GM18517 (cell line): ENCODE measurements around the gene ICAM3.

ENCODE experiments used
- ATAC-seq: cut with Tn5 transposase; IDR thresholded peaks from one replicate; pipeline ENCODE4 v1.9.1; 2021; ENCODE audit warnings: mild to moderate bottlenecking, moderate library complexity; ENCODE audit not compliant: unreplicated experiment

ICAM3 gene

GRCh38 chr19:10321417-10321797, 18.0 kb downstream of the ICAM3 start:
- ATAC-seq, result no peak

GRCh38 chr19:10320602-10321416, 18.6 kb downstream of the ICAM3 start:
- no peak for ATAC-seq

- ATAC-seq, result no peak
Measured at GRCh38 chr19:10318807-10319682, 20.4 kb downstream of the ICAM3 start.

- no peak for ATAC-seq
Measured at GRCh38 chr19:10317857-10318462, 21.5 kb downstream of the ICAM3 start.

- ATAC-seq, result no peak
Measured at GRCh38 chr19:10317045-10317856, 22.2 kb downstream of the ICAM3 start.

- no peak for ATAC-seq
Measured at GRCh38 chr19:10316229-10317044, 23.0 kb downstream of the ICAM3 start.

- ATAC-seq, result no peak
Measured at GRCh38 chr19:10315335-10316214, 23.8 kb downstream of the ICAM3 start, which contains the start of gene FDX2. Gene FDX2, minus strand, starts transcription at chr19:10316015. Its CDS starts 19 bp downstream, at chr19:10315996.

- no peak for ATAC-seq
Measured at GRCh38 chr19:10309423-10309822, 30.0 kb downstream of the ICAM3 start, which contains the start of gene ZGLP1. Gene ZGLP1, minus strand, starts transcription at chr19:10309815.

- no peak for ATAC-seq
Measured at GRCh38 chr19:10306327-10306726, 33.1 kb downstream of the ICAM3 start.

GRCh38 chr19:10305139-10305806, 34.2 kb downstream of the ICAM3 start:
- no peak for ATAC-seq

GRCh38 chr19:10299545-10300458, 39.6 kb downstream of the ICAM3 start:
- no peak for ATAC-seq

GRCh38 chr19:10295847-10296591, 43.4 kb downstream of the ICAM3 start:
- no peak for ATAC-seq

- ATAC-seq, result no peak
Measured at GRCh38 chr19:10295305-10295846, 44.0 kb downstream of the ICAM3 start.

- no peak for ATAC-seq
Measured at GRCh38 chr19:10294368-10294697, 45.1 kb downstream of the ICAM3 start.

GRCh38 chr19:10293637-10294367, 45.6 kb downstream of the ICAM3 start:
- ATAC-seq, result no peak
